Effector CD8-positive, alpha-beta T cell (primary cell): ENCODE data around the gene NUP50.

Experiments
- DNase-seq: peaks from one replicate; lab custom pipeline; 2025; lab: John Stamatoyannopoulos, UW

NUP50 gene

DNA sequence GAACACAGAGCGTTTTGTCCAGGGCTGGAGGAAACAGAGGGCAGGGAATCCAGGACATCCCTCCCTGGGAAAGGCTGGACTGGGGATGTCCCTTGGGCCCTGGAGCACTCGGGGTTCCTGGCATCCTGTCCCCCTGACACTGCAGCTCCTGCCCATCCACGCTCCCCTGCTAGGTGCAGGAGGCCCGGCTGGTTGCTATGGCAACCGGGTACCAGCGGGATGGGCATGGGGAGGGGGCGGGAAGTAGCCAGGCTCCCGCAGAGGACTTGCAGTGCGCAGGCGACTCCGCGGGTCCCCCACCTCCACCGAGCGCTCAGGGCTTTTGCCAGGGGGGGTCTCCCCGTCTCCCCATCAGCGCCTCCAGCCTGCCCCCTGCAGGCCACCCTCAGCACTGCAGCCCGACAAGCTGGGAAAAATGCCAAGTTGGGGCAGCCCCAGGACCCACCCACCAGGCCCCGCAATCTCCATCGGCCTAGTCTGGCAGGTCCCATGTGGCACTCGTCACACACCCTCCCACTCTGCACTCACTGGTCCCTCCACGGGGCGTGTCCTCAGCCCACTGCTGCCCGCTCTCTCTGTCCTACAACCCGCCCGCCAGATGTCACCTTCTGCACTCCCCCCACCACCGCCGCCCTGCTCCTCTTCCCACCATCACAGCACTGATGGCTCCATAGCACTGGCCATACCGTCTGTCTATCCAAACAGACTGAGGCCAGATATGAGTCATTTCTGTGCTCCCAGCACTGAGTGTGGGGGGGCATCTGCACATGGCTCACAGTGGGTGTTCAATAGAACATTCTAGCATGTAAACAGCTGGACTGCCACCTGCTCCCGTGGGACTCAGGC lies 45.5 kb downstream of the NUP50 start:
- DNase-seq = peak; percentile 16

DNA sequence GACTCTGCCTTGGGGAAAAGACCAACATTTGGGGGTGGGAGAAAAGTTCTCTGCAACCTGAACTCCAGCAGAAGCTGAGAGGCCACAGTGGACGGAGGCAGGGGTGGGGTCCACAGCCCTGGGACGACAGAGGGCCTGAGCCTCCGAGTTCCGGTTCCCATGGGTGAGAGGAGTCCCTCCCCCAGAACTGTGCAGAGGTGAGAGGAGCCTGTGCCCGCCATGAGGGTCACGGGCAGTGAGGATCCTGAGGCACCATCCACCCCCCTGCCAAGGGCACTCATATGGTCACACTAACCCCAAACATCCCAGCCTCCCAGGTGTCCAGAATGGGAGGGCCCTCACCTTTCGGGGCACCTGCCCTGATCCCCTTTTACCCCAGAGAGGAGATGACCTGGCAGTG lies 46.4 kb downstream of the NUP50 start:
- no peak for DNase-seq

DNA sequence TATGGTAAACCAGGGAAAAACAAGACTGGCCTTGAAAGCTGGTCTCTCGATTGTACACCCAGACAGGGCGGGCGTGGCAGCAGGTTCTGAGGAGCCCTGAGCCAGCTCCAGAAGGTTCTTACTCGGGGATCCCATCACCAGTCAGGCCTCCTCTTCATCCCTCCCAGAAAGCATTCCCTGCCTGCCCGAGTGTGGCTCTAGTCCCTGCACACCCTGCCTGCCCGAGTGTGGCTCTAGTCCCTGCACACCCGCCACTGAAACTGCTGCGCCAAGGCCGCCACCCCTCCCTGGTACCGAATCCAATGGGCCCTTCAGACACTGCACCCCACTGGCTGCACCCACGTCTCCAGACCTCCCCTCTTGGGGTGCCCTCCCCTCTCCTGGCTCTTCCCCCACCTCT lies 46.9 kb downstream of the NUP50 start:
- no peak for DNase-seq

DNA sequence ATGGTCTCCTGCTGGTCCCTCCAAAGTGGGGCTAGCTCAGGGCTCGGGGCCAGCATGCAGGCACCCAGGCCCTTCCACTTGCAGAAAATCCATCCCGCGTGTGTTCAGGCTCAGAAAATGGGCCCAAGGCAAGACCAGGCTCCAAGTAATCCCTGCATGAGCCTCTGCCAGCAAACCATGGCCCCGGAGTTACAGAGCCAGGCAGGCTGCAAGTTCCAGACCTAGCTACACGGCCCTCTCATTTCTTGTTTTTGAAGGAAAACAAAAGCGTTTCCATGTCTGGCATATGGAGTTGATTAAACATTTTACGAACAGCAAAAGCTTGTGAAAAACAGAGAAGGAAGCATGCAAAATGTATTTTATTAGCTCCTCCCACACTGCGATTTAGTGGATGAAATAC lies 47.3 kb downstream of the NUP50 start:
- no peak for DNase-seq

DNA sequence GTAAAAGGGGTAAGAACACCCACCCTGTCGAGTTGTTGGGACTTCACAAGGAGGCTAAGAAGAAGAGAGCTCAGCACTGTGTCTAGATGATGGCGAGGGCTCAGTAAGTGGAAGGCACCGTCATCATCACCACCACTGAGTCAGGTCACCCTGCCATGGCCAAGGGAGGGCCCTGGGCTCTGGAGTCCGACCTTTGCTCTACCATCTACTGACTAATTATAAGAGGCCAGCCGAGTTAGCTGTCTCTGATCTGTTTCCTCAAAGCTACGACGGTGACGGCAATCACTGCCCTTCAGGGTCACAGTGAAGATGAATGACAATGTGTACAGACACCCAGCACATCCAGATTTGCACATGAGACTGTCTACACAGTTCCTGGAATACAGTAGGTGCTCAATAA lies 47.7 kb downstream of the NUP50 start:
- DNase-seq = no peak

DNA sequence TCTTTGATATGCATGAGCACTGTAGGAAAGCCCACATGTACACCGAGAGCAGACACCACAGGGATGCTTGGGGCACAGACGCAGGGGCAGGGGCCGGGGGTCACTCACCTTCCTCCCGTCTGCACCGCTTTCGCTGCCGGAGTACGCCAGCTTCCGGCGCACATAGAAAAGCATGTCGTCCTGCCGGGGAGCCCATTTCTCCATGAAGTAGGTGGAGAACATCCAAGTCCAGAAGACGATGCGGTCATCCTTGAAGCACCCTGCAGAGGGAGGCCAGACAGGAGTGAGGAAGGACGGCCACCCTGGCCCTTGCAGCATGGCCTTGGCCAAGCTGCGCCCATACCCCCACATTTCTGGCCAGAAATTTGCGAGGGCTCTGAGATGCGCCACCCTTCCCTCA lies 48.1 kb downstream of the NUP50 start:
- no peak for DNase-seq

DNA sequence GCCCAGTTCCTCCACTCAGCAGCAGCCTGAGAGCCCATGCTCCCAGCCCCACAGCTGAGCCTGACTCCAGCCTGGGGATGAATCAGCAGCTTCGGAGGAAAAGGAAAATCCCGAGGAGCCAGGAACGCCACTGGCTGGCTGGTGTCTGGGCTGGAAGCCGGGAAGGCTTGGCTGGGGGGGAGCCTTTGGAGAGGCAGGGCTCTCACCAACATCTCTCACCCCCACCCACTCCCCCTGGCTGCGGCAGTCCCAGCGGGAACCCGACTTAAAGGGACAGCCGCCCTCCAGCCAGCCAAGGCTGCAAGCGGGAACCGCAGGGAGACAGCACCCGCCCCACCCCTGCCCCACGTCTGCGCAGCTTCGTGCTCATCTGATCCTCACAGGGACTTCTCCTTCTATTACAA lies 48.6 kb downstream of the NUP50 start:
- DNase-seq = no peak

DNA sequence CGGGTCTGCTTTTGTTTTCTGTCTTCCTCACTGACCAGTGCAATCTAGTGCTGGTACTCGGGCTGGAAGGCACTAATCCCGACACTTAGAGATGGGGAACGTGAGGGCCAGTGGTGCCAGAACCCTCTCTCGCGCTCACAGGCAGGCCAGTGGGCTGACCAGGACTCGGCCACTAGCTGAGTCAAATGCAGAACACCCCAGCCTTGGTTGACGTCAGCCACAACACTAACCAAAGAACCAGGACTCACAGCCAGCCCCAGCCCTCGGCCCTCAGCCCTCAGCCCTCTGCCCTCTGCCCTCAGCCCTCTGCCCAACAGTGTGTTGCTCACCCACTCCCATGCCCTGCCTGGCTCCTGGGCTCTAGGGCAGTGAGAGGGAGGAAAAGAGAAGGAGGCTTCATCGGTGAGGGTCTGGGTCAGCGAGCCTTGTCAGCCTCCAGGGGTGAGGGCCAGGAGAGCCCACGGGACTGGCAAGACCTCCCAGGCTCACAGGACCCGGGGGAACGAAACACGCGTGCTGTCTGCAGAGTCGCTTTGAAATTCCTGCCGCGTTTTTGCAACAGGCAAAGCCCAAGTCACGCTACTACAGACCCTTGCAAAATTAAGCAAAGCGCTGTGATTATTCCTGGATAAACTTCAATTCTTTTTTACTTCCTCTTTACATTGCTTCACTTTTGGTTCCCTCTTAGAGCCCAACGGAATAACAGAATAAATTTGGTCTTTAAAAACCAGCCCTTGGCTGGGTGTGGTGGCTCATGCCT lies 49.4 kb downstream of the NUP50 start:
- DNase-seq = no peak

DNA sequence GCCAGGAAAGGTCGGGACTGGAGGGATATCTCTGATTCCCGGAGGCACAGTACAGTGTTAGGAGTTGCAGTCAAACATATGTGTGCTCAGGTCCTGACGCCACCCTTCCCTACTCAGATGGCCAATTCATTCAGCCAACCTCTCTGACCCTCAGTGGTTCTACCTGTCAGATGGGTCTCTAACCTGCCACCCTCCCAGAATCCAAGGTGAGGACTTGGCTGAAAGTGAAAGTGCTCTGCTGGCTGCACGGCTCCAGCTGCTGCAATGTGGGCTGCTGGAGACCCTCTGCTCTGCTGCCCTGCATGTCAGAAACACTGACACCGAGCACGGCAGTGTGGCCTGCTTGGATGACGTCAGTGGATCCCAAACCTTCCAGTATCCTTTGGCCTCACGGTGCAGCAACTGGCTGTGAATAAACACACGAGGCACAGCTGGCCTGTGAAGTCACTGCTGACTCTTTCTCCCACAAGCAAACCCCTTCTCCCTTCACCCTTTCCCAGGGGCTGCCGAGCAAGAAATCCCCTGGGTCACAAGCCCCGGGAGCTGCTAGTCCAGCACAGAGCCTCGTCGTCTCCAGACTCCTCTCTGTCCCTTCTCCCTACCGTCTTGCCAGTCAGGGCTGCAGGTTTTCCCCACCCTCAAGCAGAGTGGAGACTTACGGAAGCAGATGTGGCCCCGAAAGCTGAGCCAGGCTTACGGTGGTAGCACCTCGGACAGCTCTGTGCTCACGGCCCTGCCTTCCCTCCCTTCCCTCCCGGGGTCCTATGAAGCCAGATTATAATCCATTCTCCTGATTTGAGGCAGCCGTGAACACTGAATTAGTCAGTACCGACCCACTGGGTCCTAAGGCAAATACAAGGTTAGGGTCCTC lies 52.6 kb downstream of the NUP50 start:
- no peak for DNase-seq

DNA sequence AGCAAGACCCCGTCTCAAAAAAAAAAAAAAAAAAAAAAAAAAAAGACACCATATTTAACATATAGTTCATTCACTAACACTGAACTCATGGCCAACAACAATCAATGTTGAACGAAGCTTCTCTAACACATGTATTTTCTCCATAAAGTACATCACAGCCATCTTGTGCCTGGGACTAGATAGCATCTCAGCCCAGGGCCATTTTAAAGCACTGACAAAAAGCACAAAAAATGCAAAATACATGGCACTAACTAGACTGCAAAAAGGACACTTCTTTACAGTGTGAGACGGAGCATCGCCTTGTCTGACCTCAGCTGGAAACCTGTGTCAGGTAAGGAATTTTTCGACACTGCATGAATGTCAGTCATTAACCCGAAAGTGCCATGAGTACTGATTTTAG lies 53.6 kb downstream of the NUP50 start:
- DNase-seq = no peak

DNA sequence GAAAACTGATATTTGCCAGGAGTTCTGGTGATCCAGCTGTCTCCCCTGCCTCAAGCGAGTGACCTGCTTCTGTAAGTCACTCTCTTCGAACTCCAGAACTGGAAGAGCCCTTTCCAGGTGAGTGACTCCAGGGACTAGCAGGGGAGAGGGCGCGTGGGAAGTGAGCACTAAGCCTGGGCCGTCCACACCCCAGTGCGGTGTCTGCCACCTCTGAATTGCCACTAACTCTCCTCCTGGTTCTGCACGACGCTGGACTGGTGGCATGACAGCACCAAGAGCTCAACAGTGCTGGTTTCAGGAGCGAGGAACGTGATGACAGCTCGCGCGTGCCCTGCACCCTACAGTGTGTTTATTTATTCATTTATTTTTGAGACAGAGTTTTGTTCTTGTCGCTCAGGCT lies 54.1 kb downstream of the NUP50 start:
- no peak for DNase-seq

DNA sequence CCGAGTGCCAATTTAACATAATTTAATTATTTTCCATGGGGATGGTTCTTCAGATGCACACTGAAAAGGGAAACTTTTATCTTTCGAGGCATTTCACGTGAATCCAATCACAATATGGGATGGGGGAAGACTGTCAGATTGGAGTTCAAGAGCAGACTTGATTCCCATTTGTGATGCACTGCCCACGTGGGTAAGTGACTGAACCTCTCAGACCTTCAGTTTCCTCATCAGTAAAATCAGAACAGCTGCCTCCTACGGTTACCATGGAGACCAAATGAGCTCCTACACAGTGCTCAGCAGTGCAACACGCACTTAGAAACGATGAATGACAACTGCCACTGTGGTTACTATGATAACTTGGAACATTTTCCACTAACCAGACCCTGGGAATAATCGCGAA lies 55.3 kb downstream of the NUP50 start:
- DNase-seq = no peak

DNA sequence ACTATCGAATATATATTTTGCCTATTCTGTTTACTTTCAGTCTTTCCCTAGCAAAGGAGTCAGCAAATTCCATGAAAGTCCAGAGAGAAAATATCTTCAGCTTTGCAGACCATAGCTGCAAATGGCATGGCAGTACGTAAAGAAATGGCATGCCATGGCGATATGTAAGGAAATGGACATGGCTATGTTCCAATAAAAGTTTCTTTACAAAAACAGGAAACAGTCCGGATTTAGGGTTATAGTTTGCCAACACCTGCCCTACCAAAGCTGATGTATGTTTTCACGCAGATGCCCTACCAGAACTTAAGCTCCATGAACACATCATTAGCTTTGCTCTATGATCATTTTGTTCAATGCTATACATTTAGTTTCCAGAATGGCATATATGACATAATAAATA lies 57.5 kb downstream of the NUP50 start:
- no peak for DNase-seq

DNA sequence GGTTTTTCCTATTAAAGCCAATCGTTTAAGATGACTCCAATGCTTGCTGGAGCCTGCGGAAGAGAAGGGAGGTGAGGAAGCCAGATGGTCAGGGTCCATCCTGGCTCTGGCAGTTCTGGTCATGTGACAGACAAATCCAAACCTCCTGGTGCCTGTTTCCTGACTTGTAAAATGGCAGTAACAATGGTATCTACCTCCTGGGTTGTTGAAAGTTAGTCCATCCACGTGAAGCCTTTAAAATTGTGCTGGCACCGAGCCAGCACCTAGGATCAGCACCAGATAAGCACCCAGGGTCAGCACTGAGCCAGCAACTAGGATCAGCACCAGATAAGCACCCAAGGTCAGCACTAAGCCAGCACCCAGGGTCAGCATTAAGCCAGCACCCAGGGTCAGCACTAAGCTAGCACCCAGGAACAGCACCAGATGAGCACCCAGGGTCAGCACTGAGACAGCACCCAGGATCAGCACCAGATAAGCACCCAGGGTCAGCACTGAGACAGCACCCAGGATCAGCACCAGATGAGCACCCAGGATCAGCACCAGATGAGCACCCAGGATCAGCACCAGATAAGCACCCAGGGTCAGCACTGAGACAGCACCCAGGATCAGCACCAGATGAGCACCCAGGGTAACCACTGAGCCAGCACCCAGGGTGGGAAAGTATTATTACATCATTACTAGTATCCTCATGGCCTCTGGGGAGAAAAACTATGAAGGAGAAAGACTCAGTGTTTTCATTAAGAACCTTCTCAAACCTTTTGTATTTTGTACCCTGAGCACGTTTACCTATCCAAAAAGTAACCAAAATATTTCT lies 59.8 kb downstream of the NUP50 start:
- no peak for DNase-seq

DNA sequence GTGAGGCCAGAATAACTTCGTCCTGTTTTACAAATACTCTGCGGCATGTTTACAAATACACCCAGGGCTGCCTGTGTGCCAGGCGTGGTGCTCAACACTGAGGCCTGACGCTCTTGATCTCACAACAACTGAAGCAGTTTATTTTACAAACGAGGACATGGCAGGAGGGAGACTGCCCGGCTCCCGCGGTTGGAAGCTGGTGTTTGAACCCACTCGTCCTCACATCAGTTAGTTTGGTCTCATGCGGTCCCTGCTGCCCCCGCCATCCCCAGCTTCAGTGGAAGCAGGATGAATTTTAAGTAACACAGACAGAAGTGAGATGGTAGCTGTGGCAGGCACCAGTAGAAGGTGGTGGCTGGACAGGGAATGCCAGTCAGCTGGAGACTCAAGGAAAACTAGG lies 60.6 kb downstream of the NUP50 start:
- DNase-seq = no peak

DNA sequence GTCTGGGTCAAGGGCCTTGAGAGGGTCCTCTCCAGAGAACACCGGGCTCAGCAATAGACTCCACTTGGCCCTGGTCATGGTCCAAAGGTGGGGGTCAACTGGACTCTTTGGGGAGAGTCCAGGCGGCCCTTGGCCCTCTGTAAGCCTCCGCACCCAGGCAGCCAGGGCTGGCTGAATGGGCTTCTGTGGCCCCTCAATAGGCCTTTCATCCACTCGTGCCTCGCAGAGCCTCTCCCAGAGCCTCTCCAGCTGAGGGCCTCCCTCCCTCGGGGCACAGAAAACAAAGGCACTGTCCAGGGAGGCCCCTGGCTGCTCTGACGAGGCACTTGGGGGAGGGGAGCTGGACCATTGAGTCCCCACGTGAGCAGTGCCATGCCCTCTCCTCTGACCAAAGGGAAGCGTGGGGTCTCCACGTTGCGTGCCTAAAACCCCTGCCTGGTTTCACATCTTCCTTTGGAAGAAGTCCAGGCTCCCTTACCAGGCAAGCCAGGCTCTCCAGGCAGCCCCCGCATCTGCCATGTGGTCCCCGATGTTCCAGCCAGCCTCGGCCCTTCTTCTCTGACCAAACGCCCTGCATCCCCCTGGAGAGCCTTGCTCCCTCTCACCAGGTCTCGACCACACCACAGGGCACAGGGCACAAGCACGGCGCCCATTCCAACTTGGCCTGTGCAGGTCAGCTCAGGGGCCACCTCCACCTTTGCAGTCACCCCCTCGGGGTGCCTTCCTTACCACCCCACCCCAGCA lies 61.4 kb downstream of the NUP50 start:
- no peak for DNase-seq

DNA sequence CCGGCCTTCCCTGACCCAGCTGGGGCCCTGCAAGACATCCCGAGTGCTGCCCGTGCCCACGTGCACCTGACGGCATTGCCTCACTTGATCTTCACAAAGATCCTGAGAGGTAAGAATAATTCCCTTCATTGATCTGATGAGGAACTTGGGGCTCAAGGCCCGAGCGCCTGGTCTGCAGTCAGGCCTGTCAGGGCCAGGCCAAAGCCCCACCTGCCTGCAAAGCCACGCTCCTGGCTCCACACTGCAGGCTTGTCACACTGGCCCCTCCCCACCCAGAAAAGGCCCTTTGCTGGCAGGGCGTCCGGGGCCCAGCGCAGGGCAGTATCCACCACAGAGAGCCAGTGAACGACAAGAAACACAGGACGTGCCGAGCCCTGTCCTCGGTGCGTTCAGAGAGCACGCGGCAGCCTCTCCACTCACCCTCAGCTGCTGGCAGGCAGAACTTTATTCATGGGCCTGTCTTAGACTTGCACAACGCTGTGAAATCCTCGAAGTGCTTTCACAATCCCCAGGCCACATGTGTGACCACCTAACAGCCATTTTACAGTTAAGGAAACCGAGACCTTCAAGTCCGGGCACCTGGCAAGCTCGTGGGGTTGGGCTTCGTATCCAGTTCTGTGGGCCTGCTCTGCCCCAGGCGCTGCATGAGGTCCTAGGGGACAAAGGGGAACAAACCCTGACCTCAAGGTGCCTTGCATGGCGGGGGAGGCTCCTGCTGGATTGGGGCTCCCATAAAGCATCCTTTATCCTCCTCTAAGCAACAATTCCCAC lies 62.2 kb downstream of the NUP50 start:
- no peak for DNase-seq

DNA sequence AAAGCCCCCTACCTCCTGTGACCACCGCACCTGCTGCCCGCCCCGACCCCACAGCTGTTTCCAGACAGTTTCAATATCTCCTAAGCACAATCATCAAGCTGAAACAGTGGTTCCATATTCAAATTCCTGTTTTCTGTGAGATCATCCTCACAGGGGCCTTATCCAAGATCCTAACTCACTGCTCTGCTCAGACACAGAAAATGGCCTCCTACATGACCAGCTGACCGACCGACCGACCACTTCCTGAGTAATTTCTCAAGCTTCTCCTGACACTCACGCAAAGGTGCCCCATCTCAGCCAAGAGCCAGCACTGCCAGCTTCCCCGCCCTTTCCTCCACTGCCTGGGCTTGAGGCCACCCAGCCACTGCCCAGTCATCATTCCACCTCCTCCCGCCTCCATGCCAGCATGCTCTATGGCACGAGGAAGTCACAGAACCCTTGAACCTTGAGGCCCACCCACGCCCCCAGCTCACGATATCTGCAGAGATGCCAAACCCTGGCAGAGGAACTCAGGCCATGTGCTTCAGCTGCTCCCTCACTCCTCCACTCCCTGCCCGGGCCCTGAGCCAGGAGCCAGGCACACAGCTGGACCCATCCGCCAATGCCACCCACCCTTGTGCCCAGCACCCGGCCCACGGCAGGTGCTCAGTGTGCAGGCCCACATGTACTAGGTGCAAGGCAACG lies 62.9 kb downstream of the NUP50 start:
- no peak for DNase-seq

DNA sequence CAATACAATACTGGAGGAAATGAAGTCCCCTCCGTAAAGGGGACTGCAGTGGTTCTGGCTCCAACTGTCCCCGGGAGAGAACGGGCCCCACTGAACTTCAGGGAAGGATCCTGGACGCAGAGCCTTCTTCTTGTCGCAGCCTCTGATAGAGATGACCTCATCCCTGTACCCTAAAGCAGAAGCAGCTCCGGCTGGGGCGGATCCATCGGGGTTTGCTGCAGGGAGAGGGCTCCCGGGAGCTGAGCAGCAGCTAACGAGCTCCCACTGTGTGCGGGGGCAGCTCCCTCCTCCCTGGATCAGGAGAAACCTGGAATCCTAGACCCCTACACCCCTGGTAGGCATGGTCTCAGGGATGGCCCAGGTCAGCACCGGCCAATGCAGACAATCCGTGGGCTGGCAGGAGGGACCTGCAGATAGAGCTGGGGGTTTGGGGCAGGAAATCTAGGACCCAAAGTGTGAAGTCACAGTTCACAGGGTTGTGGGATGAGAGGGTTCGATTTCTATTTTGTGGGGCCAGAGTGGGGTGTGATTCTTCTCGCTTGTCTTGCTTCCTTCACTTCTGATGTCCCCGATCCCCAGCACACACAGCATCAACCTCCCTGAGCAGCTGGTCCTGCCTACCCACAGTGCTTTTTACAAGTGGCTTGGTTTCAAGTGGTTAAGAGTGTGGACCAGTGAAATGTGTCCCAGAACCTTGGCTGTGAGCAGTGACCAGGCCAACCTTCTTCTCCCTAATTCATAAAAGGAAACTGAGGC lies 64.1 kb downstream of the NUP50 start:
- DNase-seq = no peak
